GM12878 (cell line): ENCODE data around the gene POR. TPM values are rescaled to one million over a fixed set of nuclear protein-coding genes. Genes with fewer than 3 reads are reported as not detected.

ENCODE experiments used
- BCL3 ChIP-seq: IDR thresholded peaks from 2 replicates; pipeline ENCODE4 v1.6.1; 2011; ENCODE audit warnings: borderline replicate concordance, low read depth, mild to moderate bottlenecking, moderate library complexity, low read length; ENCODE audit not compliant: insufficient read depth, poor library complexity, severe bottlenecking
- BMI1 ChIP-seq: fragments of 450-650 bp; IDR thresholded peaks from 2 replicates; pipeline ENCODE4 v1.6.1; 2016; ENCODE audit warnings: mild to moderate bottlenecking, moderate library complexity, borderline replicate concordance
- CBFB ChIP-seq: IDR thresholded peaks from 2 replicates; pipeline ENCODE4 v1.6.1; 2016; ENCODE audit warnings: antibody characterized with exemption, low read depth
- CHD2 ChIP-seq: IDR thresholded peaks from 2 replicates; pipeline ENCODE4 v1.6.1; 2011; ENCODE audit warnings: low read depth, low read length, improper control_type of control experiment, borderline replicate concordance
- CHD4 ChIP-seq: fragments of 200-600 bp; sonication (generic); IDR thresholded peaks from 2 replicates; pipeline ENCODE4 v1.6.1; 2016; ENCODE audit warnings: mild to moderate bottlenecking
- ETV6 ChIP-seq, 2 experiments: fragments of 450-650 bp in 1 of 2; IDR thresholded peaks in 1 of 2; conservative IDR thresholded peaks in 1 of 2; 2 replicates each; pipeline ENCODE4 v1.6.1; 2014; ENCODE audit warnings: antibody characterized with exemption in 1 of 2, borderline replicate concordance in 1 of 2, low read depth in 1 of 2, mild to moderate bottlenecking in 1 of 2, moderate library complexity in 1 of 2
- FOXM1 ChIP-seq: IDR thresholded peaks from 2 replicates; pipeline ENCODE4 v1.6.1; 2012; ENCODE audit warnings: low read depth, mild to moderate bottlenecking, inconsistent platforms, low read length, moderate library complexity
- IKZF2 ChIP-seq, 2 experiments: fragments of 450-650 bp; IDR thresholded peaks; 2 replicates each; pipeline ENCODE4 v1.6.1; 2017; ENCODE audit warnings: mild to moderate bottlenecking in 2 of 2, moderate library complexity in 2 of 2
- JUND ChIP-seq: IDR thresholded peaks from 2 replicates; pipeline ENCODE4 v1.6.1; 2012; ENCODE audit warnings: low read depth, mild to moderate bottlenecking, low read length, improper control_type of control experiment, moderate library complexity
- KDM1A ChIP-seq: fragments of 200-600 bp; sonication (generic); IDR thresholded peaks from 2 replicates; pipeline ENCODE4 v1.6.1; 2016; ENCODE audit warnings: borderline replicate concordance
- MTA2 ChIP-seq: fragments of 450-650 bp; IDR thresholded peaks from 2 replicates; pipeline ENCODE4 v1.6.1; 2016; ENCODE audit warnings: low read depth, mild to moderate bottlenecking, moderate library complexity
- MYB ChIP-seq: fragments of 150-350 bp; IDR thresholded peaks from 2 replicates; pipeline ENCODE4 v1.6.1; 2014; ENCODE audit warnings: mild to moderate bottlenecking, low read depth, low read length, borderline replicate concordance
- POLR2AphosphoS2 ChIP-seq: IDR thresholded peaks from 2 replicates; pipeline ENCODE4 v1.6.1; 2011; ENCODE audit warnings: low read depth, mild to moderate bottlenecking, low read length, improper control_type of control experiment, moderate library complexity
- RAD51 ChIP-seq: fragments of 450-650 bp; IDR thresholded peaks from 2 replicates; pipeline ENCODE4 v1.6.1; 2016; ENCODE audit warnings: moderate library complexity, mild to moderate bottlenecking, inconsistent platforms
- RB1 ChIP-seq: fragments of 450-650 bp; formaldehyde crosslinking; IDR thresholded peaks from 2 replicates; pipeline ENCODE4 v1.6.1; 2017; ENCODE audit warnings: mild to moderate bottlenecking, borderline replicate concordance
- REST ChIP-seq: IDR thresholded peaks from 2 replicates; pipeline ENCODE4 v1.6.1; 2012; ENCODE audit warnings: mild to moderate bottlenecking, low read depth, low read length
- RUNX3 ChIP-seq: IDR thresholded peaks from 2 replicates; pipeline ENCODE4 v1.6.1; 2012; ENCODE audit warnings: low read length, inconsistent platforms
- SMARCA5 ChIP-seq: fragments of 450-650 bp; IDR thresholded peaks from 2 replicates; pipeline ENCODE4 v1.6.1; 2017; ENCODE audit warnings: mild to moderate bottlenecking
- SPI1 ChIP-seq: IDR thresholded peaks from 2 replicates; pipeline ENCODE4 v1.6.1; 2011; ENCODE audit warnings: low read depth, mild to moderate bottlenecking, low read length, moderate library complexity, borderline replicate concordance; ENCODE audit not compliant: insufficient read depth
- TARDBP ChIP-seq: IDR thresholded peaks from 2 replicates; pipeline ENCODE4 v1.6.1; 2016; ENCODE audit warnings: borderline replicate concordance
- WRNIP1 ChIP-seq: IDR thresholded peaks from 2 replicates; pipeline ENCODE4 v1.6.1; 2011; ENCODE audit warnings: low read depth, low read length, improper control_type of control experiment, borderline replicate concordance
- YBX1 ChIP-seq: fragments of 450-650 bp; IDR thresholded peaks from 2 replicates; pipeline ENCODE4 v1.6.1; 2016; ENCODE audit warnings: antibody characterized with exemption
- ZBTB4 ChIP-seq: fragments of 450-650 bp; formaldehyde crosslinking; IDR thresholded peaks from 2 replicates; pipeline ENCODE4 v1.4.0; 2022; ENCODE audit warnings: mild to moderate bottlenecking, moderate library complexity
- polyA plus RNA-seq, 11 experiments: library from polyadenylated mRNA; depleted of rRNA in 4 of 11; unstranded in 6 of 11; stranded (reverse) in 5 of 11; fragments of >200 nt; fragmentation: Nextera tagmentation in 4 of 11; fragmentation: Illumina TruSeq in 1 of 11; extraction: Ambion mirVana in 4 of 11; extraction: Trizol in 1 of 11; gene quantifications; 1 replicate in 1 of 11; 2 replicates in 10 of 11; pipeline versions ENCODE4 v1.2.1 to v1.2.3, GENCODE V29; 2011 to 2016; ENCODE audit warnings: inconsistent platforms in 2 of 11, missing spikeins in 2 of 11, low read depth in 1 of 11
- total RNA-seq, 4 experiments: library from RNA; depleted of rRNA in 3 of 4; stranded (reverse); fragments of >200 nt in 3 of 4; fragmentation: Illumina TruSeq in 1 of 4; extraction: Trizol in 1 of 4; gene quantifications; 2 replicates each; pipeline versions ENCODE4 v1.2.1 to v1.2.3, GENCODE V29; 2013 to 2021

Gene POR
- total and polyA plus RNA-seq, 10 of the 15 experiments (the other 5 are each of a cell fraction or from before 2014, with no cell fraction given): 2.2 to 75.8 (median 35.9) TPM

- TF ChIP-seq ZBTB4 (CRISPR knock-in tag) (no peak), ETV6 (conservative IDR thresholded peaks at IDR 0.05 in 1 of 2, IDR thresholded peaks at IDR 0.05 in 1 of 2; ENCODE audit: borderline replicate concordance in 1 of 2, low read depth in 1 of 2) (no peak), MTA2 (no peak), CBFB (no peak), POLR2AphosphoS2 (peak; percentile 65; the same call in 1 of the 2 replicates), JUND (no peak), RB1 (no peak), FOXM1 (no peak), TARDBP (no peak), YBX1 (no peak), CHD4 (no peak), KDM1A (no peak), RAD51 (no peak), SMARCA5 (no peak), SPI1 (no peak), IKZF2 (IDR thresholded peaks at IDR 0.05) (no peak), RUNX3 (no peak), WRNIP1 (no peak), BCL3 (peak; percentile 48), MYB (no peak), CHD2 (no peak; the same call in 1 of the 2 replicates), BMI1 (no peak), REST (no peak)
Measured at GRCh38 chr7:75994388-75995051, 79.6 kb downstream of the POR start, which contains the start of gene TMEM120A (continued).
